ENCODE measurements around the gene KATNBL1.

The KATNBL1 gene, protein sequence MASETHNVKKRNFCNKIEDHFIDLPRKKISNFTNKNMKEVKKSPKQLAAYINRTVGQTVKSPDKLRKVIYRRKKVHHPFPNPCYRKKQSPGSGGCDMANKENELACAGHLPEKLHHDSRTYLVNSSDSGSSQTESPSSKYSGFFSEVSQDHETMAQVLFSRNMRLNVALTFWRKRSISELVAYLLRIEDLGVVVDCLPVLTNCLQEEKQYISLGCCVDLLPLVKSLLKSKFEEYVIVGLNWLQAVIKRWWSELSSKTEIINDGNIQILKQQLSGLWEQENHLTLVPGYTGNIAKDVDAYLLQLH

DNA sequence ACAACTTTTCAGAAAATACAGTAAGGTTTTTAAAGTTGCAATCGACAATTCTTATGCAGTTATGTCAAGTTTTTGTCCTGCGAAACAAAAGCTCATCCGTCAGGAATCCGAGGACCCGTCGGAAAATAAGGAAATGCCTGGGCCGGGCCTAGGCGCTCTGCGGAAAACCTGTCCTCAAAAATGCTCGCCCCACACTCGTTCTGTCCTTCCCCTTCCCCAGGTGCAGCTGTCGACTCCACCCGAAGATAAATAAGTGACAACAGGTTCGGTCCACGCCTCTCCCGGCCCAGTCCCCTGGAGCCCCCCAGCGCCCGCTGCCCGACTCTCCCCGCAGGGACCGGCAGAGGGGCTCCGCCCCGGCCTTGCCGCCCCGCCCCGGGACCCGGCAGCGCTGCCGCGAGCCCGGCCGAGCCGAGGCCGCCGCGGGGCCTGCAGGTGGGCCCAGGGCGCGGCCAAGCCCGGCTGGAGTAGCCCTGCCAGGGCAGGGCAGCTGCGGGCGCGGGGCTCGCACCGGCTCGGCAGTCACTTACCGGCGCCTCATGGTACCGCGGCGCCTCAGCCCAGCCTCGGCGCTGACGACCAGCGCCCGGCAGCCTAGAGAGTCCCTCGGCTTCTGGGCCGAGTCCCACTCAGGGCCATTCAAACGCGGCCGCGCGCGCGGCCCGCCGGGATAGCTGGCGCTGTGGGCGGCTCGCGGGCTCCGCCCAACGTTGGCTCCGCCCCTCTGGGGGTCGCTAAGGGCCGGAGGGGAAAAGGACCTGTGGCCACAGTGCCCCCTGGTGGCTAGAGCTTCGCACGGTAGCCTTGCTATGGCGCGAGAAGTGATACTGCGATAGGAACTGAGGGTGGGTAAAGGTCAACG lies at the start of gene KATNBL1:
Gene KATNBL1 (minus strand): TSS at position 676 of the 862 bp plus-strand sequence. CDS start 46,420 bp downstream, outside the sequence.
- no peak for FAIRE-seq

DNA sequence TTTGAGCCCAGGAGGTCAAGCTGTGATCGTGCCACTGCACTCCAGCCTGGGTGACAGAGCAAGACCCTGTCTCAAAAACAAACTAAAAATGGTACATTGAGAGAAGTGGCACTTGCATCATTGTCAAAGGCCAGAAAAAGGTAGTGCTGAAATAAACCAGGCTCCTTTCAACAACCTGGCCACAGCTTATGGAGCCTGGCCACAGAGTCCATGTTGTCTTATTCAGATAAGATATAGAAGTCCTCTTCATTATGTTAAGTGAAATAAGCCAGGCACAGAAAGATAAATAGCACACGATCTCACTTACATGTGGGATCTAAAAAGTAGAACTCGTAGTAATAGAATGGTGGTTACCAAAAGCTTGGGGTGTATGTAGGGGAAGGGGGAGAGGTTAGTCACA lies 49.7 kb upstream of the KATNBL1 start:
- no peak for FAIRE-seq

DNA sequence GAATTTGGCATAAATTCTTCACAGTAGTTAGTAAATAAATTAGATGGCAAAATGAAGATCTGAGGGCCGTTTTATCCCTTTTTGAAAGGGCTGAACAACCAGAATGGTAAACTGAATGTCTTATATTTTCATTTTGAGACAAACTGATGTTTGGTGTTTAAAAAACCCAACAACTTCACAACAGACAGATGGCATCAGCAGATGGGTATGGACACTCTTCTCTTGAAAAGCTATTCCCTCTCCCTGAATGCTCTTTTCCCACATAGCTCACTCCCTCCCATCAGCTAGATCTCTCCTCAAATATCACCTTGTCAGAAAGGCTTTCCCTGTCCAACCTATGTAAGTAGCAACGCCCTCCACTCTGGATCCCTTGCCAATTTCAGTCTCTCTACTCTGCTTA lies 48.3 kb upstream of the KATNBL1 start:
- FAIRE-seq, result no peak

DNA sequence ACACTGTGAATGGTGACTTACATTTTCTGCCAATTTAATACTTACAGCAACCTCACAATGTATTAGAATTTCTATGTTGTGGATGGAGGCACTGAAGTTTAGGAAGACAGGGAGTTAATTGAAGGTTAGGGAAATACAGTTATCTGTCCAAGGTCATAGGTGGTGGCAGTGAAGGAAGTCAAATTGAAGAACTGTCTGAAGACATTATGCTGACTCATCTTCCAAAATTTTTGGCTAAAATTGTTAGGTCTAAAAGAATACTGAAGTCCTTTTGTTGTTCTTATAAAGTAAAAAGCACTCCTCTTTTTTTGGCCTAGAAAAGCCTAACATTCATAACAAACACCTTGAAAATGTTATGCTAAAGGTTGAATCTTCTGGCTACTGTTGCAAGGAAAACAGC lies 42.6 kb upstream of the KATNBL1 start:
- no peak for FAIRE-seq

DNA sequence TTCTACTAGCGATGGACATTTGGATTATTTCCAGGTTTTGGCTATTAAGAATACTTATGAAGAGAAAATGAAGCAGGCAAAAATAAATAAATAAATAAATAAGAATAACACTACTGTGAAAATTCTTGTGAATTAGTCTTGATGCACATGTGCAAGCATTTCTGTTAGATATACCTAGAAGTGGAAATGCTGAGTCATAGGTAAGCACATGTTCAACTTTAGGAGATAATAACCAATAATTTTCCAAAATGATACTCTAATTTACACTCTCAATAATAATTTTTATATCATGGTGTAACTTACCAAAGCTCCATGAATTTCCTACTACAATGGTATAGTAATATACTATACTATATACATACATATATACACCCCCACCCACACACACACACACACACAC lies 38.3 kb upstream of the KATNBL1 start:
- FAIRE-seq, result no peak

DNA sequence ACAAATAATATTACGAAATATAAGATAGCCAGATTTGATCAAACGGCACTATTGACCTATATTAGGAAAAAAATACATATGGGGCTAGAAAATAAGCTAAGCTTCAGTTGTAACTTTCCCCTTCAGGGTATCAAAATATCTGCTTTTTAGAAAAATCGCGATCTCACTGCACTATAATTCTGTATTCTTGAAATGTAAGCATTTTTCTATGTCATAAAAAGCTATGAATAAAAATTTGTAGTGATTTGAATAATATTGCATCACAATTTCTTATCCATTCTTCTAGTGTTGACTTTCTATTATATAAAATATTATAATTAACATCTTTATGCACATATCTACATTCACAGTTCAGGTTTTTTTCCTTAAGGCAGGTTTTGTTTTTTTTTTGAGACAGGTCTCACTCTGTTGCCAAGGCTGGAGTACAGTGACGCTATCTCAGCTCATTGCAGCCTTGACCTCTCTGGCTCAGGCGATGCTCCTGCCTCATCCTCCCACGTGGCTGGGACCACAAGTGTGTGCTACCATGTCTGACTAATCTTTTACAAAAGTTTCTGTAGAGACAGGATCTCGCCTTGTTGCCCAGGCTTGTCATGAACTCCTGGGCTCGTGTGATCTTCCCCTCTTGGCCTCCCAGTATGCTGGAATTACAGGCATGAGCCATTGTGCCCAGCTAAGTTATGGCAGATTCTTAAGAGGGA lies 36.5 kb upstream of the KATNBL1 start:
- FAIRE-seq, result no peak

DNA sequence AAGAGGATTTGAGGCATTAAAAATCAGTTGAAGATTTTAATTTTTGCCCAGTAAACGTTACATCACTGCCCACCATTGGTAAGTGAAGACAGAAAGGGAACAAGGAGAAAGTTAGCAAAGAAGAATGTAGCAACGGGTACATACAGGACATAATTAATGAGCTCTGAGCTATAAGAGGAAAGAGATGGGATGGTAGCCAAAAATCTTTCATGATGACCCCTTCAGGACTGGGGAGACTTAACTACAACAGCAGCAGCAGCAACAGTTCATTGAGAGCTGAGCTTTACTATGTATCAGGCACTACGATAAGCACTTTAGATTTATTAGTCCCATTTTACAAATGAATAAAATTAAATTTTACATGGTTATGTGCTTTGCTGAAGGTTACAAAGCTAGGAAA lies 33.3 kb upstream of the KATNBL1 start:
- FAIRE-seq, result no peak

DNA sequence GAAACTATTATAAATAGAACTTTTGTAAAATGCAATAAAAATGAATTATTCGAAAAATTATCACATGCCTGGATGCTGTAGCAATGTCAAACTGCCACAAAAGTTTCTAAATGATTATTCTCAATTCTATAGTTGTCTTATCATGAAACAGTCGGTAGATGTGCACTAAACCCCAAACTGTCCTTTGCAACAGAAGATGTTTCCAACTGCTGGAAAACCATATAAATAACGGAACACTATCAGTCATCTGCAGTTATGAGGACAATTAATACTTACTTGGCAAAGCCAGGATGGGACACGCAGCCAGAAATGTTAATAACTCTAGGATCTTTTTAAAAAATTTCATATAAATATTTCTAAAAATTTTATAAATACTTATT lies 32.4 kb upstream of the KATNBL1 start:
- no peak for FAIRE-seq

DNA sequence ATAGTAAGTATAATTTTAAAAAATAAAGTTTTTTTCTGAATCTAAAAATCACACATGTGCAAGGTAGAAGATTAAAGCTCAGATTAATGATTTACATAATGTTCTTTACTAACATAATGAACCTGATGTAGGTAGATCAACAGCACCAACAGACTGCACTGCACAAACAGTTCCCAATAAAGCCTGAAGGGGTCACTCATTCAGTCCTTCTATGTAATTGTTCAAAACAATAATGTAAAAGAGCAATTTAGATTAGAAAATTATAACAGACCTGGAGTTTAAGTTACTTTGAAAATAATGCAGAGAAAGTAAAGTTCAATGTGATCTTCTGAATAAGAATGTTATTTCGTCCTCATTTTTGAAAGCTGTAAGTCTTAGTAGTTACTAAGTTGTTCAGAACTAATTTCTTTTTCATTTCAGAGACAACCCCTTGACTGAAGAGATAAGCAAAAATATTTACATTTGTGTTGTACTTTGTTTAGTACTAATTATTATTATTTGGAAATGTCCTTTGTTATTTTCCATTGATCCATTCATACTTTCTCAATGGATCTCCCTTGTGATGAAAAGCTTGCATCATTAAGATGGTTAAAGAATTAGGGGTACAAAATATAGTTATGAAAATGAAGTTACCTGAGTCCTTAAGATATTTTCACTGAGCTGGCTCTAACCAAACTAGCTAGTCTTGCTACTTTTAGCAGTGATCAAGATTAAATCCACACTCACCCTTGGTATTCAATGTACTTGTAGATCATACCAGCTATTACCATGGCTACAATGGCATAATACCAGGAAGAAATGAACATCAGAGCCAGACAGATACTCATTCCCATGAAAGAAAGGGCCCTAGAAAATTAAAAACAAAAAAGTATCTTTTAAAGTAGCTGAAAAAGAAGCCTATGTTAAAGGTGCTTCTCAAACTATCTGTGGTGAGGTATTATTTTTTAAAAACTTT lies 31.8 kb upstream of the KATNBL1 start:
- FAIRE-seq, result peak; percentile 97

DNA sequence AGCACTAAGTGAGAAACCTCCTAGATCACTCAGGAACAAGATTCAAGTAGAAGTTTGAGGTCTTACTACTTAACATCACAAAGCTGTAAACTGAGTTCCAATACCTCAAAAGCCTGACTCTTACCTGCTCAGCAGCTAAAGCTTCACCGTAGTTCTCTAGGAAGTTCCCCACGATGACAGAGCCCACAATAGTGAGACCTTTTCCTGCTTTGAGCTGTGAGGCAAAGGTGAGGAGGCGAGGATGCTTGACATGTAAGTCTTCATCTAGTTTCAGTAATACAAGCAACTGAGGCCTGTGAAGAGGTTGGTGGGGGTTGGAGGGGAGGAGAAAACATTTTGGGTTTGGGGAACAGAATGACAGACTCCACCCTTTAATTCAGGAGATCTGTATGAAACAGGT lies 30.6 kb upstream of the KATNBL1 start:
- FAIRE-seq, result no peak

DNA sequence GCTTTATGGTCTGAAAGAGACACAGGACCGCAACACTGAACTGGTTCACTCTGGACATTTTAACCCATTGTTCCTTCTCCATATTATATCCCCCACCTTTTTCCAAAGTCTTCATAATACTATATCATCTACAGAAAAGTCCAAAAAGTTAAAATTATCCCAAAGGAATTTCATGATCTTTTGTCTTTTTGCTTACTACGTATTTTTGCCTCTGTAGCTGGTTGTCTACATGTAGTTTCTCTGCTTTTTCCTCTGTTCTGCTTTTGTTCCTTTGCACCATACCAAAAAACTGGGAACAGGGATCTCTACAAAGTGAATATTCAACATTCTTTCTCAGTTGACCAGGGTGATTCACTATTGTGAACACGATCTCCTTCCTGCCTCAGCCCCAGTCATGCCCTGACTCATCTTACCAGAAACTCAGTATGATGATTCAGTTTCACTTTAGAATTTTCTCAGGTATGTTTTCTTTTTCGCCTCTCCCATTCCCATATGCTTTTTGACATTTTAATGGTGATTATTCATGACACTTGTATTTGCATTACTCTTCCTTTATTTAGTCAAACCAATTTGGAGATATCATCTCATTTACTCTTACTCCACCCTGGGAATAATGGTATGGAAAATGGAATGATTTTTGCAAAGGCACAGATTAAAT lies 29.4 kb upstream of the KATNBL1 start:
- FAIRE-seq, result no peak

DNA sequence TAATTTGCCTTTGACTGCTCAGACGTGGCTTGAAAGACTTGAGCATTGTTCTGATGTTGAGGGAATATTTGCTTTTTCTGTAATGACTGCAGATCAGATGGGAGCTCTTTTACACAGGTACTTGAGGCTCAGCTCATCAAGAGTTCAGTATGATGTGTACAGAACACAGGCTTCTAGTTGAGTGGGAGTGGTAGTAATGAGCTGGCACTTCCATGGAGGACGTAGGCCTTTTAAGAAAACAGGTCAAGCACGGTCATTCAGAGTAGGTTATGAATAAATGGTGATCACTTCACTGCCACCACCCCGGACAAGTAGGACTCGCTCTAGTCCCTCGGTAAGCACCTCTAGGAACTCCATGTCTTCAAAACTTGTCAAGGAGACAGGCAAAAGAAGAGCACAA lies 23.7 kb upstream of the KATNBL1 start:
- peak; percentile 5 for FAIRE-seq

DNA sequence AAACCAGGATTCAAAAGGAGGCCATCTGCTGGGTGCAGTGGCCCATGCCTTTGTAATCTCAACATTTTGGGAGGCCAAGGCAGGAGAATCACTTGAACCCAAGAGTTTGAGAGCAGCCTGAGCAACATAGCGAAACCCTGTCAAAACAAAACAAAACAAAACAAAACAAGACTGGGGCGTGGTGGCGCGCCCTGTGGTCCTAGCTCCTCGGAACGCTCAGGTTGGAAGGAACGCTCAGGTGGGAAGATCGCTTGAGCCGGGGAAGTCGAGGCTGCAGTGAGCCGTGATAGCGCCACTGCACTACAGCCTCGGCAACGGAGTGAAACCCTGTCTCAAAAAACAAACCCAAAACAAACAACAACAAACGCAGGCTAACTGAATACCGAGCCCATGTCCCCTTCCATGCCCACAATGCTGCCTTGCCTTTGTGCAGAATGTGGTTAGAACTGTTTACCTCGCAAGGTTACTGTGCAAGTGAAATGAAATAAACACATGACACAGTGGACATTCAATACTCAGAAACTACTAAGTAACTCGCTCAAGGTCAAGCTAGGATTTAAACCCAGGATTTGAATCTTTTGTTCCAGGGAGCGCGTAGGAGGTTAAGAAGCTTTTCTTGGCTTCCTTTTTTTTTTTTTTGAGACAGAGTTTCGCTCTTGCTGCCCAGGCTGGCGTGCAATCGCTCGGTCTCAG lies 14.2 kb upstream of the KATNBL1 start:
- FAIRE-seq, result no peak

DNA sequence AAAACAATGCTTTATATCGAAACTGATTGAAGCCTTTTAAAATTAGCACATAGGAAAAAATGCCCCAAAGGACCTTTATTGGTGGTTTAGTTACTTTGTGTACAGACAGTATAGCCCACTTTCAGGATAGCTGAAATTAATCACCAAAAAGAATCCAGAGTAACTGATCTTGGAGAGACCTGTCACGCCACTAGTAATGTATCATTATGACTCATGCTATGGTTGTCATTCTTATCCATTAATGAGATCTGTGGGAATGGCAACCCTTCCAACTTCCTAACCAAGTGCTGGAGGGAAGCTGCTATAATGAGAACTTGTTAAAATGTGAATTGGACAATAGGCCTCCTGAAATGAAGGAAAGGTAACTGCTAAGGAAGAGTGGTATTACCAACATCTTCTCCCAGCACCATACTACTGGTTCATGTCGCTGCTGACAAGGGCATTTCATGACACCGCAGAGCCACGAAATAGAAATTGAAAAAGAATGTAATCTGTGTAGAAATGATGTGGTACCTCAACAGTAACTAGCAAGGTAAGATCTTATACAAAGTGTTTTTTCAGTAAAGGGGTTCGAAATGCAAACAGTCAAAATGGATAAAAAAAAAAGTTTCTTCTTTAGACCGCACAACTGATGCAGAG lies 7.8 kb upstream of the KATNBL1 start:
- no peak for FAIRE-seq

DNA sequence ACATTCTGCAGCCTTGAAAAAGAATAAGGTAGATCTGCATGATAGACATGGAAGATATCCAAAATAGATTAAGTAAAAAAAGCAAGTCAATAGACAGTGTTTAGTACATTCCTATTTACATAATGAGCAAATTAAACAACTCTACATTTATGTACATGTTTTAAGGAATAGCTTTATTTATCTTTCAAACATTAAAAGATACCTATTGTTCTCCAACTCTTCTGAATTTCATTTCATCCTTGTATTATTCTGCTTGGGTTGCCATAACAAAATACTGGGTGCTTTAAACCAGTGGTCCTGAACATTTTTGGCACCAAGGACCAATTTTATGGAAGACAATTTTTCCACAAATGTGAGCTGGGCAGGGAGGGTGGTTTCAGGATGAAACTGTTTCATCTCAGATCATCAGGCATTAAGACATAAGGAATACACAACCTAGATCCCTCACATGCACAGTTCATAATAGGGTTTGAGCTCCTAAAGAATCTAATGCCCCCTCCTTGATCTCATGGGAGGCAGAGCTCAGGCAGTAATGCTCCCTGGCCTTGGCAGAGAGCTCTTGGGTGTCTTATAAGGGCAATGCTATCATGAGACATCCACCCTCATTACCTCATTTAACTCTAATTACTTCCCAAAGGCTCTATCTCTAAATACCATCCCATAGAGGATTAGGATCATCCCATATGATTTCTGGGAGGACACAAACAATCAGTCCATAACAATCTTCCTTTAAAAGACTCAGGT lies 6.8 kb upstream of the KATNBL1 start:
- no peak for FAIRE-seq

DNA sequence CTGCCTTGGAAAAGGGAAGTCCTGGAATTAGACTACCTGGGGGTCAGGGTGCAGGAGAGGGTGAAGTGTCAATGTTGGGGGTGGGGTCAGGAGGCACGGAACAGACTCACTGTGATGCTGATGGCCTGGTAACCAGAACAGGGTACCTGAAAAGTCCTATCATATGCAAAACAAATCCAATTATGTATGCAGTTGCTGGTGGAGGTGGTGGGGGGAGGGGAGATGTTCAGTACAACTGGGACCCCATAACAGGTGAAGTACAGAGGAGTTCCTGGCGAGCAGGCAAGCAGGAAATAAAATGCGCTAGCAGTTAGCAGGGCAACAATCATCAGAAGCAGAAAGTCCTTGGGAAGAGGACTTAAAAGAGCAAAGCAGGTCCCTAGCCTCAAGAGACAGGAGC lies 4.2 kb upstream of the KATNBL1 start:
- no peak for FAIRE-seq

DNA sequence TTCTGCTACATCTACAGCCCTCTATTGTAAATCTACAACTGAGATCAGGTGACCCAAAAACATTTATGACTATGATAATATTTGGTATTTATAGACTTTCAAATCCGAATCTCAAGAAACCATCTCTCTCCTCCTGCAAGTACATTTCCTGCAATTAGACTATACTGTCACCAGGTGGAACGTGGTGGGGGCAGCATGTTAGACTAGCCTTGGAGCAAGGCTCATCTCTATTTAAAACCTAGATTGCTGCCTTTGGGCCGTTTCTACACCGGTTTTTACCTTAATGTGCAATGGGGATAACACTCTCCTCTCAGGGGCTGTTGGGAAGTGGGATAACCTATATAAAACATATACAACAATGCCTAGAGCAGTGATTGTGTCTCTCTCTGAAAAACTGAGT lies 3.8 kb upstream of the KATNBL1 start:
- FAIRE-seq, result no peak

DNA sequence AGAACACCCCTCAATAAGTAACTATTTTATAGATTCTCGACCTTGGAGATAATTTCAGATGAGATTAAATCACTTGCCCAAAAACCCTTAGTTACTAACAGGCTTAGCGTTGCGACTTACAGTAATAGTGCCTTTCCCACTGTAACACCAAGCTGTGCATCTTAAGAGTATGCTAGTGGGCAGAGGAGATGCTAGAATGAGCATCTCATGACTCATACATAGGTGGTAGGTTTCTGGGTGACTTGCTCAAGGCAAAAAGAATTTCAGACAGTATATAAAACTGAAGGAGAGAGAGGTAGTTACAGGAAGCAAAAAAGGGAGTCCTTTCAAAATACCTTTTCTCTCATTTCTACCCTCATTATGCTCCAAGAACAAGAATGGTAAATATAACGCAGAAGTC lies 3.9 kb downstream of the KATNBL1 start:
- no peak for FAIRE-seq

DNA sequence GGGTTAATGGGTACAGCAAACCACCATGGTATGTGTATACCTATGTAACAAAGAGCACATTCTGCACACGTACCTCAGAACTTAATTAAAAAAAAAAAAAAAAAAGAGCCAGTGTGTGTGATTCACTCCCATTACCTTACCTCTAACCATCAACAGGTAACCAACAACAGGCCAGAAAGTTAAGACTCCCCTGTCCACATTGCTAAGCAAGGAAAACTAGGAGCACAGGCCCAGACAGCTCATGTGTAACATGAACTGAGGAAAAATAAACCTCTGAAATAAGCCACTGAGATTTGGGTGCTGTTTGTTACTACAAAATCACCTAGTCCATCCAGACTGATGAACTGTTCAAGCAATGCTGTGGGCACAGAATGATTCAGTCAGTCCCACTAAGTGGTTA lies 6.0 kb downstream of the KATNBL1 start:
- no peak for FAIRE-seq

DNA sequence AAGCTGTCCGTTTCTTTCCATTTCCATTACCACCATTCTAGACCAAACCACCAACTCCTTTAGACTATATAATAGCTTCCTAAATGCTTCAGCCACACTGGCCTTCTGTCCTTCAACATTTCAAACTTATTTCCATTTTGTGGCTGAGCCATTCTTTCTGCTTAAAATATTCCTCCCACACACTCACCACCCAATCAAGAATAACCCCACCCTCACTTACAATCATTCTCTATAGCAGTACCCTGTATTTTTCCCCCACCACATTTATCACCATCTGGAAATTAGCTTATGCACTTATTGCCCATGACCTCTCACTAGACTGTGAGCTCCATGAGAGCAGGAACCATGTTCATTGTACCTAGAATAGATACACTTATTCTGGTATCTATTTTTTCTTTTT lies 6.6 kb downstream of the KATNBL1 start:
- no peak for FAIRE-seq
